GM19043 (cell line): ENCODE data around the gene CREM.

Experiments
- ATAC-seq: cut with Tn5 transposase; IDR thresholded peaks from one replicate; pipeline ENCODE4 v1.9.1; 2021; ENCODE audit warnings: low read depth; ENCODE audit not compliant: unreplicated experiment

Gene CREM

GRCh38 chr10:35217455-35217854 lies 90.8 kb downstream of the CREM start:
- ATAC-seq: no peak

DNA sequence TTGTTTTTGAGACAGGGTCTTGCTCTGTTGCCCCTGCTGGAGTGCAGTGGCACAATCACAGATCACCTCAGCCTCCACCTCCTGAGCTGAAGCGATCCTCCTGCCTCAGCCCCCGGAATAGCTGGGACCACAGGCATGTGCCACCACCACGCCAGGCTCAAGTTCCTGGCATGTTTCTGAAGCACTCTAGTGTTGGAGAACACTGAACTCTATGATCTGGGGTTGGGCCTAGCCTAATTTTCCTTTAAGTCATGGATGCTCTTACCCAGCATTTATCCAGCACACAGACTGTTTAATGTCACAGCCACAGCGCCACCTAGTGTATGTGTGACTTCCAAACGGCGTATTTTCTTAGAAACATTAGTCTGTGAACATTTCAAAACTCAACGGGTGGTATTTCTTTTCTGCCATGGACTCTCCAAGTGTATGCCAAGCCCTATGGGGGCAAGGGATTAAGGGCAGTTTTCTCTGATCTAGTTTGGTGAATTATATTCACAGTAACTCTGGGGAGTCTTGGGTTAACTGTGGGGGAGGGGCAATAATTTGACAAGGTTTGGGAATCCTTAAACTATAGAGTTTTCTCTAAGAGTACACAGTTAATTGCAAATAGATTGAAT lies 91.8 kb downstream of the CREM start:
- peak; percentile 62 for ATAC-seq

GRCh38 chr10:35219292-35219691 lies 92.6 kb downstream of the CREM start:
- no peak for ATAC-seq

DNA sequence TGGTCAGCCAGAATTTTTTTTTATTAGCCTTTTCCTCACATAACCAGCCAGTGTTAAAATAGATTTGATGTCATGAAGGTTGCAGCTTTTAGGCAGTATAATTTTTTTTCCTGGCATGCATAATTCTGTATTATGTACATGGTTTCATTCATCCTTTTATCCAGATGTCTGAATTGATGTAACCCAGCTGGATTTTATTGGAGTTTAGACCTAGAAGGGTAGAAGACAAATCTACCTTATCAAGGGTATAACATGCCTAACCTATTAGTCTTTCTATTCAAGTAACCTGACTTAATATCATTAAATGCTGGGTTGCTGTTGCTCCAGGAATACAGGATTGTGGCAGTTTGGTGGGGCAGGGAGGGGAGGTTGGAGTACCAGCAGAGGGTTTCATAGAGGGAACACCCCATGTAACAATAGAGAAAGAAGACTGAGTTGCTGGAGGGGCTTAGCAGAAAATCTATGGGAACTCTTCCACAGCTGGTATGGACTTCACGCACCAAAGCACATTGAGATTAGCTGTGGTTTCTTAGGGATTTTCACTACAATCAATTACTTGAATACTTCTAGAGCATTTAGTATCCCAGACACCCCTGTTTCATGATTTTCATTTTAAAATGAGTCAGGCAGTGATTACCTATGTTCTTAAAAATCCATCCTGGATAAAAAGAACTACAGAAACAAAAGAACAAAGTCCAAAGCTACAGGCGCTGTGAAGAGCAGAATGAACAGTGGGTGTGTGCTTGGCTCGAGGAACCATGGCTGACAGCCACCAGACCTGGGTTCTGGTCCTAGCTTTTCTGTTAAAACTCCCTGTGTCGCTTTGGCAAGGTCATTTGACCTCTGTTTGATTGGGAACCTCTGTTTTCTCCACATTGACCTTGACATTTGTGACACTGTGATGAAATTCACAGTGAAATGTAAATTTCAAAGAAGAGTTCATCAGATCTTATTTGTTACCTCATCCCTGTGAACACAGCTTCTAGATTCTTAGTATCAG lies 93.5 kb downstream of the CREM start:
- ATAC-seq: no peak

- no peak for ATAC-seq
Measured at GRCh38 chr10:35223016-35223415, 96.4 kb downstream of the CREM start.

DNA sequence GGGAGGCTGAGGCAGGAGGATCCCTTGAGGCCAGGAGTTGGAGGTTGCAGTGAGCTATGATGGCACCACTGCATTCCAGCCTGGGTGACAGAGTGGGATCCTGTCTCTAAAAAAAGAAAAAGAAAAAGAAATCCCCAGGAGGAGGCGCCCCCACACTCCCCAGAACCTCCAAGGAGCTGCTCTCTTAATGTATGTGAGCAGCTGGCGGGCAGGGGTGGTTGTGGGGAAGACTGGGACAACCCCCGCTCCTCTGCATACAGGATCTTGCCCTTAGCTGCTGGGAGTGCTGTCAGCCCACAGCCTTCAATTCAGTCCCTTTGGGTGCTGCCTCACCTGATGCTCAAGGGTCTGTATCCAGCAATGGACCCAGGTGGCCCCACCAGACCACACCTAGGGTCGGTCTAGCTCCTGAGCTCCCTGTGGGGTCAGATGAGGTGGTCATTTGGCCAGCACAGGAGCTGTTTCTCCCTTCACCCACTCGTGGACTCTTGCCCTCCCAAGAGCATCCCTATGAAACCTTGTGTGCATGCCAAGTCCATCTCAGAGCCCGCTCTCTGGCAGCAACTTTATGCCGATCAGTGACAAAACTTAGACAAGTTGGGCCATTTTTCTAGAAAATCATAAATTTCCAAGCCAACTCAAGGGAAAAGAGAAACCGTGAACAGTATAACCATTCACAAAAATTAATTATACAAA lies 97.5 kb downstream of the CREM start:
- no peak for ATAC-seq

GRCh38 chr10:35225204-35225603 lies 98.6 kb downstream of the CREM start:
- ATAC-seq: no peak

DNA sequence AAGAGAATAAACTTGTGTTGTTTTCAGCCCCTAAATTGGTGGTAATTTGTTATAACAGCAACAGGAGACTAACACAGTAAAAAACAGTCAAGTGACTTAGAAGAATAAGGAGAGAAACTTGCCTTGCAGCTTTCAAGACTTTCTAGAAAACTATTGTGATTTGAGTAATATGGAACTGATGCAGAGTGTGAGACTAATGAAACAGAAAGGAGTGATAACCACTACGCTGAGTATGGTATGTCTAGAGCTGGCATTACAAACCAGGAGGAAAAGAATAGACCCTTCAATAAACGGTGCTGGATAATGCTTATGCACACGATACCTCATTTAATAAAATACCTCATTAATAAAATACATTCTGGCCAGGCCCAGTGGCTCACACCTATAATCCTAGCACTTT lies 99.9 kb downstream of the CREM start:
- ATAC-seq: no peak

DNA sequence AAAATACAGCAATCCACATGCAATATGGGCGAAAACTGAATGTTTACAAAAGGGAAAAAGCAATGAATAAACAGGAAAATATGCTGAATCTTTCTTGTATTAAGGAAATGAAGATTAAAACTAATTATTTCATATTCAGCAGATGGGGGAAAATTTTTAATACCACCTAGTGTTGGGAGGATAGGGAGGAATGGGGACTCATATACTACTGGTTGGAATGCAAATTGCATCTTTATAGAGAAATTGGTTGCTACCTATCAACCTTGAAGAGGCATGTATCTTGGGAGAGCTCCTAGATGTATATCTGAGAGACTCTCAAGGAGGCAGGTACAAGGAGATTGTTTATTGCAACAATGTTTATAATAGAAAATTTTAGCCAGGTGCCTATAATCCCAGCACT lies 101.4 kb downstream of the CREM start:
- no peak for ATAC-seq

DNA sequence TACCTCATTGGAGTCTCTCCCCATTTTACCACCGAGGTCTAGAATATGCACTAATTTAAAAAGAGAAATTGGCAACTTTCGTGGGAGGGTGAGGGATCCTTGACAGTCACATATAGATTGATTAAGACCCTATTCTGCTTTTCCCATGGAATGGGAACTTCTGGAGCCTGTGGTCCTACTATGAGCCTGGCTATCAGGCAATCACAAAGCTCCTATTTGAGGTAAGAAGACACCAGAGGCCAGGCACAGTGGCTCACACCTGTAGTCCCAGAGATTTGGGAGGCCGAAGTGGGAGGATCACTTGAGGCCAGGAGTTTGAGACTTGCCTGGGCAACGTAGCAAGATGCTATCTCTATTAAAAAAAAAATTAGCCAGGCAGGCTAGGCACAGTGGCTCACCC lies 105.0 kb downstream of the CREM start:
- ATAC-seq: no peak

GRCh38 chr10:35232527-35232926 lies 105.9 kb downstream of the CREM start:
- ATAC-seq: no peak

- ATAC-seq: no peak
Measured at GRCh38 chr10:35234073-35234472, 107.4 kb downstream of the CREM start.

- no peak for ATAC-seq
Measured at GRCh38 chr10:35236739-35237138, 110.1 kb downstream of the CREM start.

- no peak for ATAC-seq
Measured at GRCh38 chr10:35237766-35238512, 111.3 kb downstream of the CREM start.

DNA sequence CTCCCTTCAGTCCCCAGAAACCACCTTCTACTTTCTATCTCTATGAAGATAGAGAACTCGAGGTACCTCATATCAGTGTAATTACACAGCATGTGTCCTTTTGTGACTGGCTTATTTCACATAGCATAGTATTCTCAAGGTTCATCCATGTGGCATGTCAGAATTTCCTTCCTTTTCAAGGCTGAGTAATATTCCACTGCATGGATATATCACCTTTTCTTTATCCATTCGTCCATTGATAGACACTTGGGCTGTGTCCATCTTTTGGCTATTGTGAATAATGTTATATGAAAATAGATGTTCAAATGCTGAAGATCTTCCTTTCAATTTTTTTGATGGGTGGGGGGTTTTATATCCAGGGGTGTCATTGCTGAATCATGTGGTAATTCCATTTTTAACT lies 117.9 kb downstream of the CREM start:
- ATAC-seq: no peak

DNA sequence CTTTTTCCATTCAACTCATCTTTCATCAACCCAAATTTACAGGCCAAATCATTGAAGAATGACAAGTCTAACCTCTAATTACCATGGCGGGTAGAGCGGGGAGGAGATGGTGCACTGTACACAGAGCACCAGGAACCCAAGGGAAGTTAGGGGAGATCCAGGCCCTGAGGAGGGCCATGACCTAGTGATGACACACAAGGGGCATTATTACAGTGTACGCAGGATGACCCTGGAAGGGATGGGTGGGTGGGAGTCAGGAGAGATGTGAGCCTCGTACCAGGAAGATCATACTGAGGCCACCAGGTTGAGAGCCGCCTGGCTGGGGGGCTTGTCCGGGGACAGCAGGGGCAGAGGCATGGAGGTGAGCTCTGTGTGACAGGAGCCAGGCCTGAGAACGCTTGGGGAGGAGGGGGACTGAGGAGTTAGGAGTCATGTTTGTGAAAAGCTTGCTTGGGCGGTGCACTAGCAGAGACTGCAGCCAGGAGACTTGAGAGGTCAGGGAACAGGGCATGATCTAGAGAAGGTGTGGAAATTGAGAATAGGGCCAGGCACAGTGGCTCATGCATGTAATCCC lies 120.2 kb downstream of the CREM start:
- ATAC-seq: no peak

DNA sequence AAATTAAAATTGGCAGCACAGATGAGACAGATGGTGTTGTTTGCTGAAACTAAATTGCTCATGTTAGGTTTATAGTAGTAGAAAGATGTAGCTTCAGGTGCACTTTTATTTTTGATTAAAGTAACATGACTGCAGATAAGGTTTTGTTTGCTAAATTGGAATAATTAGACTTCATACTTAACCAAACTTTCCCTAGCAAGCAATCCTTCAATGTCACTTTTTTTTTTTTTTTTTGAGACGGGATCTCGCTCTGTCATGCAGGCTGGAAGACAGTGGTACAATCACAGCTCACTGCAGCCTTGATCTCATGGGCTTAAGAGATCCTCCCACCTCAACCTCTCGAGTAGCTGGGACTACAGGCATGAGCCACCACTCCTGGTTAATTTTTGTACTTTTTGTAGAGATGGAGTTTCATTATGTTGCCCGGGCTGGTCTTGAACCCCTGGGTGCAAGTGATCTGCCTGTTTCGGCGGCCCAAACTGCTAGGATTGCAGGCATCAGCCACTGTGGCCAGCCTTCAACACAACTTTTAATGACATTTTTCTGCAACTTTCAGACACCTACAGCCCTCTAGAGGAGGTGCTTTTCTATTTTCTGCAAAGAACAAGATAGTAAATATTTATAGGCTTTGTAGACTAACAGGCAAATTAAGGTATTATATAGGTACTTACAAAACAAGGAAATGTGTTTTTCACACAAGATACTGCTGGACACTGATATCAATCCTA lies 124.9 kb downstream of the CREM start:
- no peak for ATAC-seq

- ATAC-seq: no peak
Measured at GRCh38 chr10:35257057-35257983, 130.7 kb downstream of the CREM start.
